K562 (cell line): ENCODE results near the gene MAB21L2. TPM values are rescaled to one million over a fixed set of nuclear protein-coding genes. Genes with fewer than 3 reads are reported as not detected.

Experiments
- ATAC-seq: fragments of 200-7000 bp; cut with Tn5 transposase; 3 replicates; pipeline ENCODE4 v1.9.1; 2020; ENCODE audit warnings: moderate library complexity
- BruUV-seq: library from RNA; stranded (reverse); fragments of 400-500 nt; replicated peaks from 2 replicates; lab custom pipeline; 2021; lab: Mats Ljungman, UMichigan
- CTCF ChIA-PET: fragments of 300-600 bp; formaldehyde crosslinking; extraction: SDS; loops from one replicate; lab custom pipeline; 2021; ENCODE audit warnings: low intra/inter-chr PET ratio; lab: Yijun Ruan, JAX
- POLR2A ChIA-PET: fragments of 300-600, 350-650 bp; sonication (Branson Sonifier 250); formaldehyde crosslinking; extraction: SDS; loops from one replicate; lab custom pipeline; 2021; ENCODE audit warnings: antibody characterized with exemption, inconsistent platforms; lab: Yijun Ruan, JAX
- DNase-seq, 4 experiments: peaks; one replicate each; pipeline versions ENCODE4 v3.0.0 to v3.0.0-alpha.2; 2011 to 2018; ENCODE audit warnings: low spot score in 3 of 4, mixed read lengths in 3 of 4; ENCODE audit errors: extremely low read depth in 1 of 4
- FAIRE-seq: peaks from 2 replicates; lab custom pipeline; 2011; peaks lifted over from hg19 to GRCh38; lab: Jason Lieb, UNC
- H2AFZ ChIP-seq: 2 replicates; pipeline ENCODE4 v1.6.0; 2011; ENCODE audit warnings: low read depth, low read length, control low read depth, inconsistent platforms
- H3K27ac ChIP-seq: fragments of 200-600 bp; 3 replicates; pipeline ENCODE4 v1.8.0; 2011; ENCODE audit warnings: low read depth, mild to moderate bottlenecking, control low read depth, inconsistent platforms, low read length, moderate library complexity, mixed read lengths; ENCODE audit errors: extremely low read depth
- H3K27me3 ChIP-seq, 2 experiments: fragments of 300-600 bp in 1 of 2; 2 replicates in 1 of 2; 3 replicates in 1 of 2; pipeline versions ENCODE4 v1.6.0 to v1.8.0; 2011; ENCODE audit warnings: inconsistent platforms in 2 of 2, low read length in 2 of 2, mild to moderate bottlenecking in 1 of 2, mixed read lengths in 1 of 2, moderate library complexity in 1 of 2; ENCODE audit not compliant: control insufficient read depth in 2 of 2, insufficient read depth in 2 of 2
- H3K36me3 ChIP-seq: fragments of 300-600 bp; 3 replicates; pipeline ENCODE4 v1.8.0; 2011; ENCODE audit warnings: mild to moderate bottlenecking, low read length, inconsistent platforms; ENCODE audit not compliant: control insufficient read depth, insufficient read depth
- H3K4me1 ChIP-seq, 2 experiments: fragments of 200-600 bp in 1 of 2; replicated peaks in 1 of 2; 2 replicates in 1 of 2; 3 replicates in 1 of 2; pipeline versions ENCODE4 v1.5.1 to v1.8.0; 2011; ENCODE audit warnings: inconsistent platforms in 2 of 2, low read length in 2 of 2, mild to moderate bottlenecking in 1 of 2, mixed read lengths in 1 of 2, moderate library complexity in 1 of 2; ENCODE audit not compliant: control insufficient read depth in 2 of 2, insufficient read depth in 2 of 2
- H3K4me2 ChIP-seq: 2 replicates; pipeline ENCODE4 v1.6.1; 2011; ENCODE audit warnings: low read length, control low read depth, inconsistent platforms, mixed read lengths; ENCODE audit not compliant: insufficient read depth
- H3K4me3 ChIP-seq: fragments of 200-600 bp; sonication (generic), shearing (Covaris generic); 2 replicates; pipeline ENCODE4 v1.5.1; 2016; ENCODE audit warnings: control low read depth, inconsistent platforms
- H3K79me2 ChIP-seq: fragments of 200-600 bp; 3 replicates; pipeline ENCODE4 v1.8.0; 2011; ENCODE audit warnings: low read length, inconsistent platforms; ENCODE audit not compliant: control insufficient read depth, insufficient read depth
- H3K9ac ChIP-seq, 2 experiments: 2 replicates each; pipeline versions ENCODE4 v1.6.0 to v1.6.1; 2011; ENCODE audit warnings: low read depth in 2 of 2, low read length in 2 of 2, control low read depth in 1 of 2, inconsistent platforms in 1 of 2, mild to moderate bottlenecking in 1 of 2, mixed read lengths in 1 of 2; ENCODE audit not compliant: insufficient read depth in 1 of 2
- H3K9me1 ChIP-seq: one replicate; pipeline ENCODE4 v1.6.0; 2011; ENCODE audit warnings: inconsistent platforms, mild to moderate bottlenecking, low read length, moderate library complexity; ENCODE audit not compliant: control insufficient read depth, insufficient read depth
- H3K9me3 ChIP-seq: replicated peaks from 2 replicates; pipeline ENCODE4 v1.5.1; 2011; ENCODE audit warnings: low read depth, low read length, inconsistent platforms; ENCODE audit not compliant: control insufficient read depth, insufficient read depth
- H4K20me1 ChIP-seq: replicated peaks from 2 replicates; pipeline ENCODE4 v1.6.1; 2011; ENCODE audit warnings: low read length, inconsistent platforms, mixed read lengths; ENCODE audit not compliant: control insufficient read depth, insufficient read depth
- ATF3 ChIP-seq, 2 experiments: fragments of 450-650 bp in 1 of 2; sonication (generic) in 1 of 2; formaldehyde crosslinking in 1 of 2; IDR thresholded peaks in 1 of 2; conservative IDR thresholded peaks in 1 of 2; 2 replicates each; pipeline versions ENCODE4 v1.6.1 to v1.8.1; 2016 to 2023; ENCODE audit warnings: mild to moderate bottlenecking in 2 of 2, moderate library complexity in 2 of 2, inconsistent platforms in 1 of 2, missing genetic modification reagents in 1 of 2
- ATF4 ChIP-seq: fragments of 450-650 bp; formaldehyde crosslinking; IDR thresholded peaks from 2 replicates; pipeline ENCODE4 v1.4.0; 2022; ENCODE audit warnings: mild to moderate bottlenecking, moderate library complexity
- CEBPB ChIP-seq: fragments of 450-650 bp; IDR thresholded peaks from 2 replicates; pipeline ENCODE4 v1.6.1; 2016; ENCODE audit warnings: missing genetic modification characterization, missing compliant biosample characterization
- CEBPG ChIP-seq, 3 experiments: fragments of 200-800 bp in 1 of 3; sonication (Bioruptor generic) in 1 of 3; sonication (generic) in 1 of 3; formaldehyde crosslinking in 1 of 3; IDR thresholded peaks in 2 of 3; conservative IDR thresholded peaks in 1 of 3; 2 replicates each; pipeline versions ENCODE4 v1.6.1 to v1.8.0; 2016 to 2022; ENCODE audit warnings: missing compliant biosample characterization in 2 of 3, missing genetic modification characterization in 2 of 3, mild to moderate bottlenecking in 1 of 3, missing genetic modification reagents in 1 of 3
- CHD1 ChIP-seq: fragments of 200-600 bp; sonication (generic); IDR thresholded peaks from one replicate; pipeline ENCODE4 v1.6.1; 2012; ENCODE audit warnings: mild to moderate bottlenecking, moderate library complexity, low read length, inconsistent platforms
- DPF2 ChIP-seq: fragments of 450-650 bp; IDR thresholded peaks from 2 replicates; pipeline ENCODE4 v1.6.1; 2016
- FOXJ3 ChIP-seq: sonication (generic); formaldehyde crosslinking; IDR thresholded peaks from 2 replicates; pipeline ENCODE4 v1.4.0; 2020; ENCODE audit warnings: mild to moderate bottlenecking, missing genetic modification reagents
- HDGF ChIP-seq: fragments of 450-650 bp; IDR thresholded peaks from 2 replicates; pipeline ENCODE4 v1.6.1; 2016
- PTBP1 ChIP-seq: fragments of 200-400 bp; formaldehyde crosslinking; IDR thresholded peaks from 2 replicates; pipeline ENCODE4 v1.6.1; 2017; ENCODE audit warnings: low read depth, low read length
- SRF ChIP-seq, 2 experiments: fragments of 250-450, 450-650 bp in 1 of 2; sonication (Bioruptor Pico) in 1 of 2; sonication (generic) in 1 of 2; formaldehyde crosslinking; IDR thresholded peaks; 2 replicates each; pipeline versions ENCODE4 v1.5.0 to v1.5.1; 2020 to 2022; ENCODE audit warnings: mild to moderate bottlenecking in 1 of 2, missing genetic modification reagents in 1 of 2
- XRCC4 ChIP-seq: IDR thresholded peaks from one replicate; pipeline ENCODE4 v1.6.1; 2011; ENCODE audit not compliant: insufficient read depth, insufficient read length; ENCODE audit errors: extremely low read depth
- ZHX1 ChIP-seq: fragments of 150-350 bp; conservative IDR thresholded peaks from 2 replicates; pipeline ENCODE4 v1.6.1; 2014; ENCODE audit warnings: low read length
- WGBS: fragments of 100-300 bp; shearing (Covaris generic); methylation state at CpG from one replicate; pipeline ENCODE4 v1.1.6; 2016; ENCODE audit warnings: low coverage, mixed read lengths; ENCODE audit not compliant: insufficient coverage; ENCODE audit errors: missing lambda C conversion rate; 5-methylcytosine and 5-hydroxymethylcytosine counted together
- in situ Hi-C: fragments of 300-500 bp; cut with MboI; formaldehyde crosslinking; loops from 4 replicates; pipeline ENCODE4 v1.15.0; 2018; ENCODE audit warnings: inconsistent platforms, mixed read lengths
- intact Hi-C: fragments of 100-400 bp; cut with micrococcal nuclease; formaldehyde crosslinking; loops from 2 replicates; pipeline ENCODE4 v1.14.2; 2022
- polyA plus RNA-seq, 8 experiments: library from polyadenylated mRNA; depleted of rRNA in 4 of 8; stranded (reverse) in 5 of 8; unstranded in 3 of 8; fragments of >200 nt; fragmentation: Nextera tagmentation in 2 of 8; fragmentation: Illumina TruSeq in 1 of 8; extraction: Ambion mirVana in 2 of 8; extraction: Trizol in 1 of 8; gene quantifications; 2 replicates each; pipeline versions ENCODE4 v1.2.1 to v1.2.3, GENCODE V29; 2011 to 2014; ENCODE audit warnings: inconsistent platforms in 1 of 8, missing spikeins in 1 of 8
- total RNA-seq, 7 experiments: library from RNA; depleted of rRNA in 6 of 7; stranded (reverse); fragments of >200 nt in 6 of 7; fragmentation: Illumina TruSeq in 2 of 7; extraction: Trizol in 2 of 7; gene quantifications; 2 replicates each; pipeline versions ENCODE4 v1.2.1 to v1.2.3, GENCODE V29; 2011 to 2021; ENCODE audit warnings: low replicate concordance in 1 of 7

Gene MAB21L2
- total and polyA plus RNA-seq, 9 of the 15 experiments (the other 6 are each of a cell fraction or from before 2014, with no cell fraction given): not detected

GRCh38 chr4:150561143-150561737, 20.7 kb upstream of the MAB21L2 start:
- H3K27ac ChIP-seq: no peak overlapping the region
- ChIA-PET CTCF (no interaction called here), POLR2A (no interaction called here)
- no peak overlapping the region for H3K4me2 ChIP-seq
- peaks cover 3% of the 10 kb centered on the region for H3K9me3 ChIP-seq
- no peaks in the 10 kb centered on the region for H3K9me1 ChIP-seq
- FAIRE-seq (no peak), ATAC-seq (peak; percentile 34), DNase-seq (no peak)
- no peaks in the 10 kb centered on the region for H3K79me2 ChIP-seq
- H3K36me3 ChIP-seq: no peaks in the 10 kb centered on the region; the same call in none of the 3 replicates
- no peaks in the 10 kb centered on the region for H4K20me1 ChIP-seq
- no peak for TF ChIP-seq CHD1
- no peak for TF ChIP-seq HDGF
- TF ChIP-seq CEBPB (tag): peak; percentile 60
- TF ChIP-seq SRF (CRISPR knock-in tag; IDR thresholded peaks at IDR 0.05): no peak
- TF ChIP-seq CEBPG (CRISPR knock-in tag; IDR thresholded peaks at IDR 0.05): peak; percentile 30; the same call in 1 of the 2 replicates
- peak in 1 of 2 experiments; percentile 65; a peak in 1 of 4 replicates for TF ChIP-seq CEBPG (tag; conservative IDR thresholded peaks at IDR 0.05 in 1 of 2, IDR thresholded peaks at IDR 0.05 in 1 of 2)
- no peak for TF ChIP-seq FOXJ3 (CRISPR knock-in tag)
- no peak for TF ChIP-seq PTBP1
- no peak for TF ChIP-seq ATF4 (CRISPR knock-in tag)
- no peak for TF ChIP-seq XRCC4
- no peak for TF ChIP-seq DPF2
- peak; percentile 73 for TF ChIP-seq ATF3 (IDR thresholded peaks at IDR 0.05)
- TF ChIP-seq ATF3 (CRISPR knock-in tag; conservative IDR thresholded peaks at IDR 0.05): no peak
- no peak for TF ChIP-seq ZHX1
- in situ Hi-C loops: no loop called here
- intact Hi-C loops: no loop called here
- no peak overlapping the region for H3K9ac ChIP-seq
- 100% methylated on average over 2 of the region's 2 CpGs for WGBS
- no peak overlapping the region for H3K4me3 ChIP-seq
- no TSS peak for BruUV-seq
- H2AFZ ChIP-seq: no peak overlapping the region
- H3K4me1 ChIP-seq: no peaks in the 10 kb centered on the region; a peak in 1 of 5 replicates
- no peaks in the 10 kb centered on the region for H3K27me3 ChIP-seq
